ENCODE measurements around the gene AGFG2. TPM values are rescaled to one million over a fixed set of nuclear protein-coding genes. Genes with fewer than 3 reads are reported as not detected.

The AGFG2 gene
- total and polyA plus RNA-seq, 2 of the 4 experiments (the other 2 are of a cell fraction): 3.0 to 10.0 TPM

GRCh38 chr7:100574362-100575205 is 35.6 kb downstream of the AGFG2 start:
- no peak overlapping the region for H3K4me2 ChIP-seq (ENCODE audit: low read depth, low read length)
- H2AK5ac ChIP-seq (ENCODE audit: low read depth, low read length): no peak overlapping the region
- intact Hi-C loops (cut with micrococcal nuclease) (no loop called here), in situ Hi-C loops (cut with MboI; ENCODE audit: low sequenced_read_pairs) (loop anchor here (25.0 kb wide), 1 partner anchor 288 kb away; the partner anchor contains the start of genes SLC12A9 and TRIP6), dilution Hi-C loops (cut with HindIII; ENCODE audit: low sequenced_read_pairs, unreplicated experiment) (no loop called here)
- no peak overlapping the region for H3K18ac ChIP-seq (ENCODE audit: low read depth, low read length)
- 79% methylated on average over 15 of the region's 44 CpGs; no CpG with 5 or more reads in 1 of the 2 experiments for WGBS, 2 experiments (ENCODE audit: extremely low coverage in 2 of 2, insufficient read length in 1 of 2)
- peaks cover 3% of the 10 kb centered on the region; the same call in 1 of the 2 replicates for H3K27me3 ChIP-seq (ENCODE audit: control insufficient read depth, insufficient read depth, low read length)
- H3K4me1 ChIP-seq (ENCODE audit: control insufficient read depth, insufficient read depth, low read length): peaks cover 2% of the 10 kb centered on the region; the same call in 1 of the 2 replicates
- no peaks in the 10 kb centered on the region for H3K9me1 ChIP-seq (ENCODE audit: insufficient read depth, low read length)
- no peak overlapping the region for H4K91ac ChIP-seq (ENCODE audit: insufficient read depth, low read depth, low read length)
- ATAC-seq (ENCODE audit: low read depth) (no peak), DNase-seq (no peak)
- H4K5ac ChIP-seq (ENCODE audit: low read depth, low read length): no peak overlapping the region
- no peak overlapping the region for H2BK5ac ChIP-seq (ENCODE audit: low read depth, low read length, poor library complexity, severe bottlenecking)
- H2AK9ac ChIP-seq (replicated peaks; ENCODE audit: low read depth, low read length, poor library complexity): no peak overlapping the region
- TF ChIP-seq POLR2A (IDR thresholded peaks at IDR 0.05; ENCODE audit: low read depth, low read length) (no peak), SMC3 (IDR thresholded peaks at IDR 0.05; ENCODE audit: low read depth, low read length) (no peak), USF2 (IDR thresholded peaks at IDR 0.05; ENCODE audit: low read depth, low read length) (no peak), MAFK (IDR thresholded peaks at IDR 0.05; ENCODE audit: low read depth, low read length) (no peak), MAZ (IDR thresholded peaks at IDR 0.05; ENCODE audit: borderline replicate concordance, low read depth, low read length) (no peak), CEBPB (IDR thresholded peaks at IDR 0.05; ENCODE audit: low read depth, low read length) (no peak), MXI1 (IDR thresholded peaks at IDR 0.05; ENCODE audit: borderline replicate concordance, low read depth, low read length) (no peak), RCOR1 (IDR thresholded peaks at IDR 0.05; ENCODE audit: insufficient replicate concordance, low read length) (no peak)
- TF ChIP-seq, protein P1, sequence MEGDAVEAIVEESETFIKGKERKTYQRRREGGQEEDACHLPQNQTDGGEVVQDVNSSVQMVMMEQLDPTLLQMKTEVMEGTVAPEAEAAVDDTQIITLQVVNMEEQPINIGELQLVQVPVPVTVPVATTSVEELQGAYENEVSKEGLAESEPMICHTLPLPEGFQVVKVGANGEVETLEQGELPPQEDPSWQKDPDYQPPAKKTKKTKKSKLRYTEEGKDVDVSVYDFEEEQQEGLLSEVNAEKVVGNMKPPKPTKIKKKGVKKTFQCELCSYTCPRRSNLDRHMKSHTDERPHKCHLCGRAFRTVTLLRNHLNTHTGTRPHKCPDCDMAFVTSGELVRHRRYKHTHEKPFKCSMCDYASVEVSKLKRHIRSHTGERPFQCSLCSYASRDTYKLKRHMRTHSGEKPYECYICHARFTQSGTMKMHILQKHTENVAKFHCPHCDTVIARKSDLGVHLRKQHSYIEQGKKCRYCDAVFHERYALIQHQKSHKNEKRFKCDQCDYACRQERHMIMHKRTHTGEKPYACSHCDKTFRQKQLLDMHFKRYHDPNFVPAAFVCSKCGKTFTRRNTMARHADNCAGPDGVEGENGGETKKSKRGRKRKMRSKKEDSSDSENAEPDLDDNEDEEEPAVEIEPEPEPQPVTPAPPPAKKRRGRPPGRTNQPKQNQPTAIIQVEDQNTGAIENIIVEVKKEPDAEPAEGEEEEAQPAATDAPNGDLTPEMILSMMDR (conservative IDR thresholded peaks at IDR 0.05; ENCODE audit: low read depth, low read length): no peak
- TF ChIP-seq, protein P2, sequence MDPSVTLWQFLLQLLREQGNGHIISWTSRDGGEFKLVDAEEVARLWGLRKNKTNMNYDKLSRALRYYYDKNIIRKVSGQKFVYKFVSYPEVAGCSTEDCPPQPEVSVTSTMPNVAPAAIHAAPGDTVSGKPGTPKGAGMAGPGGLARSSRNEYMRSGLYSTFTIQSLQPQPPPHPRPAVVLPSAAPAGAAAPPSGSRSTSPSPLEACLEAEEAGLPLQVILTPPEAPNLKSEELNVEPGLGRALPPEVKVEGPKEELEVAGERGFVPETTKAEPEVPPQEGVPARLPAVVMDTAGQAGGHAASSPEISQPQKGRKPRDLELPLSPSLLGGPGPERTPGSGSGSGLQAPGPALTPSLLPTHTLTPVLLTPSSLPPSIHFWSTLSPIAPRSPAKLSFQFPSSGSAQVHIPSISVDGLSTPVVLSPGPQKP (IDR thresholded peaks at IDR 0.05; ENCODE audit: borderline replicate concordance, low read depth, low read length): no peak
- no peaks in the 10 kb centered on the region for H3K9me3 ChIP-seq (ENCODE audit: control insufficient read depth, insufficient read depth, low read length)
- no peak overlapping the region for H4K8ac ChIP-seq (ENCODE audit: low read depth in 2 of 2, low read length in 2 of 2)
- H3K23ac ChIP-seq (ENCODE audit: low read depth, low read length): no peak overlapping the region
- no peak overlapping the region for H3K14ac ChIP-seq (replicated peaks; ENCODE audit: low read depth, low read length)
- H3K4me3 ChIP-seq (ENCODE audit: insufficient read depth, low read depth, low read length): no peak overlapping the region
- H3K56ac ChIP-seq (ENCODE audit: extremely low read depth, insufficient read depth, low read length): no peak overlapping the region
- no peak overlapping the region for H3K27ac ChIP-seq (ENCODE audit: insufficient read depth, low read length)
- BruUV-seq (replicated peaks): TSS peak; percentile 46
- no peak overlapping the region for H2BK20ac ChIP-seq (ENCODE audit: low read depth, low read length)
- ChIA-PET CTCF (no interaction called here), POLR2A (ENCODE audit: unreplicated experiment) (no interaction called here)
- H3K9ac ChIP-seq (ENCODE audit: low read depth, low read length): no peak overlapping the region
- H3K79me1 ChIP-seq (ENCODE audit: low read depth in 1 of 2, low read length in 2 of 2): peaks cover 0 to 10% of the 10 kb centered on the region in 2 experiments; a peak in 2 of 4 replicates
- no peak overlapping the region for H2BK120ac ChIP-seq (ENCODE audit: low read depth, low read length)
- no peak overlapping the region for H2BK15ac ChIP-seq (ENCODE audit: low read depth, low read length)
- no peak overlapping the region for H3K4ac ChIP-seq (ENCODE audit: low read depth, low read length)
- no peak overlapping the region for H2AFZ ChIP-seq (replicated peaks; ENCODE audit: low read length, poor library complexity)
- H3K36me3 ChIP-seq (ENCODE audit: control insufficient read depth, insufficient read depth, low read length): peaks cover 47% of the 10 kb centered on the region
- no peaks in the 10 kb centered on the region for H4K20me1 ChIP-seq (ENCODE audit: insufficient read depth, low read length)
